H1 (cell line): ENCODE data around the gene BCAS4. TPM values are rescaled to one million over a fixed set of nuclear protein-coding genes. Genes with fewer than 3 reads are reported as not detected.

Source experiments
- CTCF ChIA-PET: fragments of 300-600 bp; sonication (Branson Sonifier 250); formaldehyde crosslinking; loops from one replicate; lab custom pipeline; 2021; ENCODE audit not compliant: partially characterized antibody; lab: Charles Lee
- POLR2A ChIA-PET: fragments of 300-600 bp; sonication (Branson Sonifier 250); formaldehyde crosslinking; loops from one replicate; lab custom pipeline; 2021; ENCODE audit warnings: inconsistent platforms; ENCODE audit not compliant: partially characterized antibody; lab: Charles Lee
- DNase-seq, 2 experiments: peaks; one replicate each; pipeline versions ENCODE4 v3.0.0 to v3.0.0-alpha.2; 2010 to 2022; ENCODE audit warnings: low spot score in 2 of 2, low read depth in 1 of 2, mixed read lengths in 1 of 2
- FAIRE-seq: peaks from 2 replicates; lab custom pipeline; 2011; peaks lifted over from hg19 to GRCh38; lab: Jason Lieb, UNC
- H2AFZ ChIP-seq: 2 replicates; pipeline ENCODE4 v1.8.1; 2012; ENCODE audit warnings: low read length, inconsistent platforms
- H2AK5ac ChIP-seq: 2 replicates; pipeline ENCODE4 v1.6.1; 2013; ENCODE audit warnings: low read depth, low read length
- H2BK120ac ChIP-seq: replicated peaks from 2 replicates; pipeline ENCODE3; 2013; ENCODE audit warnings: low read depth, low read length, inconsistent platforms
- H2BK12ac ChIP-seq: 2 replicates; pipeline ENCODE4 v1.6.1; 2013; ENCODE audit warnings: low read depth, low read length
- H2BK15ac ChIP-seq: 2 replicates; pipeline ENCODE4 v1.6.1; 2013; ENCODE audit warnings: low read length
- H2BK20ac ChIP-seq: 2 replicates; pipeline ENCODE4 v1.6.1; 2013; ENCODE audit warnings: low read length
- H2BK5ac ChIP-seq: 2 replicates; pipeline ENCODE4 v1.6.1; 2013; ENCODE audit warnings: low read depth, low read length
- H3K14ac ChIP-seq: 2 replicates; pipeline ENCODE4 v1.6.1; 2013; ENCODE audit warnings: inconsistent platforms; ENCODE audit not compliant: insufficient read length
- H3K18ac ChIP-seq: 2 replicates; pipeline ENCODE4 v1.6.1; 2013; ENCODE audit warnings: low read length; ENCODE audit errors: extremely low read depth
- H3K23ac ChIP-seq: 2 replicates; pipeline ENCODE4 v1.6.1; 2013; ENCODE audit warnings: inconsistent platforms; ENCODE audit not compliant: insufficient read length
- H3K23me2 ChIP-seq: 2 replicates; pipeline ENCODE4 v1.6.1; 2013; ENCODE audit warnings: low read depth, low read length
- H3K27ac ChIP-seq: 2 replicates; pipeline ENCODE4 v1.6.1; 2011; ENCODE audit warnings: low read depth, low read length, inconsistent platforms
- H3K27me3 ChIP-seq, 4 experiments: replicated peaks in 1 of 4; 1 replicate in 1 of 4; 2 replicates in 3 of 4; pipeline versions ENCODE4 v1.6.1 to v1.8.1; 2011 to 2013; ENCODE audit warnings: low read length in 3 of 4, mild to moderate bottlenecking in 3 of 4, inconsistent platforms in 2 of 4, mixed read lengths in 2 of 4, moderate library complexity in 1 of 4; ENCODE audit not compliant: control insufficient read depth in 3 of 4, insufficient read depth in 3 of 4; ENCODE audit errors: extremely low read depth in 1 of 4
- H3K36me3 ChIP-seq, 4 experiments: 2 replicates each; pipeline versions ENCODE4 v1.6.1 to v1.8.1; 2011 to 2013; ENCODE audit warnings: mild to moderate bottlenecking in 4 of 4, low read length in 3 of 4, moderate library complexity in 2 of 4, control low read depth in 1 of 4, inconsistent platforms in 1 of 4; ENCODE audit not compliant: insufficient read depth in 4 of 4, control insufficient read depth in 2 of 4
- H3K4ac ChIP-seq: replicated peaks from 2 replicates; pipeline ENCODE3; 2013; ENCODE audit warnings: low read length, low read depth, mixed read lengths, inconsistent platforms; ENCODE audit not compliant: insufficient read length
- H3K4me1 ChIP-seq, 4 experiments: replicated peaks in 1 of 4; 1 replicate in 1 of 4; 2 replicates in 3 of 4; pipeline versions ENCODE4 v1.6.1 to v1.8.1; 2011 to 2013; ENCODE audit warnings: low read length in 3 of 4, inconsistent platforms in 2 of 4, mixed read lengths in 1 of 4; ENCODE audit not compliant: insufficient read depth in 4 of 4, control insufficient read depth in 3 of 4
- H3K4me2 ChIP-seq, 2 experiments: 2 replicates each; pipeline versions ENCODE4 v1.6.1 to v1.8.1; 2011 to 2013; ENCODE audit warnings: low read depth in 2 of 2, low read length in 2 of 2, control low read depth in 1 of 2, inconsistent platforms in 1 of 2, mild to moderate bottlenecking in 1 of 2; ENCODE audit not compliant: insufficient read depth in 1 of 2
- H3K4me3 ChIP-seq, 4 experiments: fragments of 200-600, 300-600 bp in 1 of 4; sonication (generic), shearing (Covaris generic), sonication (Bioruptor Twin) in 1 of 4; 2 replicates each; pipeline versions ENCODE4 v1.5.1 to v1.8.1; 2011 to 2016; ENCODE audit warnings: low read length in 4 of 4, low read depth in 3 of 4, control low read depth in 2 of 4, inconsistent platforms in 2 of 4, mild to moderate bottlenecking in 2 of 4, mixed read lengths in 1 of 4, moderate library complexity in 1 of 4; ENCODE audit not compliant: insufficient read depth in 2 of 4; ENCODE audit errors: extremely low read depth in 1 of 4
- H3K56ac ChIP-seq: replicated peaks from 2 replicates; pipeline ENCODE3; 2013; ENCODE audit warnings: low read depth, mild to moderate bottlenecking, mixed read lengths, low read length, inconsistent platforms; ENCODE audit not compliant: insufficient read length
- H3K79me1 ChIP-seq: 2 replicates; pipeline ENCODE4 v1.6.1; 2013; ENCODE audit warnings: low read depth, low read length, control low read depth
- H3K79me2 ChIP-seq, 2 experiments: 2 replicates each; pipeline versions ENCODE4 v1.6.1 to v1.8.1; 2012 to 2013; ENCODE audit warnings: low read length in 2 of 2, mild to moderate bottlenecking in 2 of 2, inconsistent platforms in 1 of 2; ENCODE audit not compliant: insufficient read depth in 2 of 2, control insufficient read depth in 1 of 2
- H3K9ac ChIP-seq, 4 experiments: replicated peaks in 1 of 4; 1 replicate in 1 of 4; 2 replicates in 3 of 4; pipeline versions ENCODE4 v1.6.1 to v1.8.1; 2011 to 2013; ENCODE audit warnings: low read depth in 3 of 4, low read length in 3 of 4, control low read depth in 2 of 4, mild to moderate bottlenecking in 2 of 4, moderate library complexity in 2 of 4, inconsistent platforms in 1 of 4; ENCODE audit errors: extremely low read depth in 1 of 4
- H3K9me3 ChIP-seq, 2 experiments: 2 replicates each; pipeline versions ENCODE4 v1.6.1 to v1.8.1; 2012 to 2013; ENCODE audit warnings: mild to moderate bottlenecking in 2 of 2, moderate library complexity in 2 of 2, control low read depth in 1 of 2, inconsistent platforms in 1 of 2, low read depth in 1 of 2, low read length in 1 of 2, mixed read lengths in 1 of 2; ENCODE audit not compliant: insufficient read depth in 2 of 2
- H4K20me1 ChIP-seq, 2 experiments: replicated peaks in 1 of 2; 2 replicates each; pipeline versions ENCODE3 to v1.8.1; 2011 to 2013; ENCODE audit warnings: inconsistent platforms in 2 of 2, low read length in 2 of 2, mild to moderate bottlenecking in 1 of 2; ENCODE audit not compliant: insufficient read depth in 2 of 2, control insufficient read depth in 1 of 2
- H4K5ac ChIP-seq: 2 replicates; pipeline ENCODE4 v1.6.1; 2013; ENCODE audit warnings: low read length, low read depth, mixed read lengths, inconsistent platforms; ENCODE audit not compliant: insufficient read length
- H4K8ac ChIP-seq: 2 replicates; pipeline ENCODE4 v1.8.0; 2013; ENCODE audit warnings: mild to moderate bottlenecking, moderate library complexity, low read length, inconsistent platforms; ENCODE audit not compliant: insufficient read depth; ENCODE audit errors: extremely low read depth
- H4K91ac ChIP-seq: replicated peaks from 2 replicates; pipeline ENCODE3; 2013; ENCODE audit warnings: low read length, mixed read lengths, inconsistent platforms; ENCODE audit not compliant: insufficient read length
- CBX5 ChIP-seq: fragments of 300-800, 300-1000 bp; sonication (generic); IDR thresholded peaks from 2 replicates; pipeline ENCODE4 v1.7.1; 2016; ENCODE audit warnings: antibody characterized with exemption, low read length, low read depth
- CREB1 ChIP-seq: IDR thresholded peaks from 2 replicates; pipeline ENCODE4 v1.6.1; 2012; ENCODE audit warnings: inconsistent platforms
- JUND ChIP-seq: IDR thresholded peaks from 2 replicates; pipeline ENCODE4 v1.6.1; 2011; ENCODE audit warnings: mild to moderate bottlenecking, improper control_type of control experiment, low read length
- KDM4A ChIP-seq: IDR thresholded peaks from one replicate; pipeline ENCODE4 v1.7.1; 2012; ENCODE audit warnings: low read depth, mild to moderate bottlenecking, moderate library complexity, low read length, inconsistent platforms; ENCODE audit not compliant: severe bottlenecking
- PHF8 ChIP-seq: fragments of 200-600 bp; sonication (generic); conservative IDR thresholded peaks from 2 replicates; pipeline ENCODE4 v1.7.1; 2012; ENCODE audit warnings: low read depth, mild to moderate bottlenecking, inconsistent platforms, low read length, moderate library complexity
- POLR2A ChIP-seq, 2 experiments: IDR thresholded peaks; 1 replicate in 1 of 2; 2 replicates in 1 of 2; pipeline ENCODE4 v1.6.1; 2011; ENCODE audit warnings: low read depth in 2 of 2, low read length in 2 of 2, mild to moderate bottlenecking in 2 of 2; ENCODE audit errors: control extremely low read depth in 1 of 2
- RFX5 ChIP-seq: IDR thresholded peaks from 2 replicates; pipeline ENCODE4 v1.6.1; 2011; ENCODE audit warnings: low read depth, low read length, improper control_type of control experiment, borderline replicate concordance
- SIN3A ChIP-seq, 2 experiments: IDR thresholded peaks in 1 of 2; conservative IDR thresholded peaks in 1 of 2; 2 replicates each; pipeline ENCODE4 v1.6.1; 2011 to 2012; ENCODE audit warnings: low read length in 2 of 2, improper control_type of control experiment in 1 of 2, low read depth in 1 of 2, mild to moderate bottlenecking in 1 of 2
- ZNF274 ChIP-seq: IDR thresholded peaks from 2 replicates; pipeline ENCODE4 v1.7.0; 2012; ENCODE audit warnings: low read length, borderline replicate concordance; ENCODE audit errors: extremely low read depth
- WGBS, 2 experiments: shearing (Covaris generic) in 1 of 2; methylation state at CpG; one replicate each; pipeline versions ENCODE4 v1.1.6 to v1.1.7; 2013 to 2015; ENCODE audit warnings: low lambda C conversion rate in 2 of 2, mixed read lengths in 2 of 2, inconsistent platforms in 1 of 2, low coverage in 1 of 2, missing lambda C conversion rate in 1 of 2; ENCODE audit not compliant: insufficient replicate concordance in 2 of 2, insufficient coverage in 1 of 2, insufficient read length in 1 of 2; ENCODE audit errors: extremely low coverage in 1 of 2, missing lambda C conversion rate in 1 of 2; 5-methylcytosine and 5-hydroxymethylcytosine counted together
- polyA plus RNA-seq, 7 experiments: library from polyadenylated mRNA; depleted of rRNA in 3 of 7; stranded (reverse) in 5 of 7; unstranded in 2 of 7; fragments of >200 nt in 5 of 7; fragments of 200-250 nt in 2 of 7; gene quantifications; 1 replicate in 5 of 7; 2 replicates in 1 of 7; 4 replicates in 1 of 7; pipeline versions ENCODE4 v1.2.1 to v1.2.3, GENCODE V29; 2011 to 2013; ENCODE audit warnings: missing spikeins in 2 of 7, mixed read lengths in 2 of 7
- total RNA-seq: library from RNA; stranded (reverse); fragmentation: NEBNext Ultra II Directional; extraction: Animal tissue kit (Norgen Biotek cat#: 25700); gene quantifications from 2 replicates; pipeline ENCODE4 v1.2.1, GENCODE V29; 2021
- TF ChIP-seq, protein P1 (sequence below): IDR thresholded peaks from 2 replicates; pipeline ENCODE4 v1.6.1; 2012; ENCODE audit warnings: low read length, inconsistent platforms
- TF ChIP-seq, protein P2 (sequence below): IDR thresholded peaks from 2 replicates; pipeline ENCODE4 v1.6.1; 2012; ENCODE audit warnings: inconsistent platforms

BCAS4 gene
- total and polyA plus RNA-seq, 2 of the 8 experiments (the other 6 are each of a cell fraction or from before 2014, with no cell fraction given): 21.2 to 23.6 TPM

DNA sequence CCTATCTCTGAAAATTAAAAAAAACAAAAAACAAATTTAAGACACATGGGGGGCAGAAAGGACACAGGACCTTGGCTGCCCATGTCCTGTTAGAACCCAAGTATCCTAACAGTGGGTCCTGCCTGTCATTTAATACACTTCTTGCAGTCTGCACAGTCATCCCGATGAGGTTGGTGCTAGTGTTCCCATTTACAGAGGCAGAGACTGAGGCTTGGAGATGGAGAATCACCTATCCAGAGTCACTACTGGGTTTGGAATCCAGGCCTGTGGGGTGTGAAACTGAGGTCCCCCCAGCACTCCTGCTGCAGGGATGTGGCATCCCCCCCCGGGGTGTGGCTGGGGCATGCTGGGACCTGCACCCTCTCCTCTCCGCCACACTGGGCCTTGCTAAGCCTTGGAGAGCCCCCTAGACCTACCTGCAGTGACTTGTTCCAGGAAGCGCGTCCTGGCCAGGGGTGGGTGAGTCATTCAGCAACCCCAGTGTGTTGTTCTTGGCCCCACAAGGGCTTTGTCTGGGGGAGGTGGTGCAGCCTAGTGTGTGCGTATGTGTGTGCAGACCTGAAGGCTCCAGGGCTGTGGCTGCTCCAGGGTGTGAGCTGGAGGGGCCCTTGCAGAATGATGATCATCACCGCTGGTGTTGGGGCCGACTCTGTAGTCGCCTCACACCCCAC lies 49.7 kb downstream of the BCAS4 start:
- DNase-seq (no peak), FAIRE-seq (no peak)
- H3K14ac ChIP-seq: no peak overlapping the region
- H3K56ac ChIP-seq: no peak overlapping the region
- H3K79me1 ChIP-seq: 0 out of 2 replicates have a peak, but pooled peaks cover 2% of the 10 kb centered on the region
- no peak overlapping the region for H2BK120ac ChIP-seq
- H3K4me1 ChIP-seq: peaks cover 0 to 6% (median 4%) of the 10 kb centered on the region in 4 experiments; a peak in 3 of 7 replicates
- H3K36me3 ChIP-seq: no peaks in the 10 kb centered on the region; a peak in 1 of 8 replicates
- ChIA-PET POLR2A (interaction anchor here (0.6 to 1.0 kb wide), 3 partner anchors 12 to 54 kb away, joined by 3 read pairs; no protein-coding TSS in a partner anchor), CTCF (interaction anchor here (0.6 kb wide), 1 partner anchor 51 kb away, joined by 3 read pairs; no protein-coding TSS in a partner anchor)
- H3K23me2 ChIP-seq: no peaks in the 10 kb centered on the region
- no peak overlapping the region for H2BK5ac ChIP-seq
- H2BK12ac ChIP-seq: no peak overlapping the region
- H2AK5ac ChIP-seq: no peak overlapping the region
- H3K4me3 ChIP-seq: no peak overlapping the region
- H3K9ac ChIP-seq: no peak overlapping the region
- no peak overlapping the region for H3K27ac ChIP-seq
- no peak overlapping the region for H3K23ac ChIP-seq
- no peak overlapping the region for H2BK20ac ChIP-seq
- no peak overlapping the region for H2AFZ ChIP-seq
- H3K27me3 ChIP-seq: no peaks in the 10 kb centered on the region
- no peaks in the 10 kb centered on the region for H4K20me1 ChIP-seq
- H3K79me2 ChIP-seq: no peaks in the 10 kb centered on the region
- H3K4me2 ChIP-seq: no peak overlapping the region
- no peaks in the 10 kb centered on the region for H3K9me3 ChIP-seq
- no peak overlapping the region for H4K5ac ChIP-seq
- no peak overlapping the region for H3K18ac ChIP-seq
- H4K91ac ChIP-seq: no peak overlapping the region
- H4K8ac ChIP-seq: peak overlapping the region; percentile 60; the same call in 1 of the 2 replicates
- WGBS, 2 experiments: 90% methylated on average over 7 of the region's 9 CpGs; no CpG with 5 or more reads in 1 of the 2 experiments
- H2BK15ac ChIP-seq: no peak overlapping the region
- H3K4ac ChIP-seq: no peak overlapping the region
- no peak for TF ChIP-seq CREB1
- TF ChIP-seq ZNF274: no peak
- TF ChIP-seq POLR2A (IDR thresholded peaks at IDR 0.05; ENCODE audit: control extremely low read depth in 1 of 2, low read depth in 2 of 2, low read length in 2 of 2): no peak
- no peak for TF ChIP-seq PHF8
- TF ChIP-seq KDM4A: no peak
- no peak for TF ChIP-seq RFX5
- no peak for TF ChIP-seq JUND
- TF ChIP-seq, protein P1, sequence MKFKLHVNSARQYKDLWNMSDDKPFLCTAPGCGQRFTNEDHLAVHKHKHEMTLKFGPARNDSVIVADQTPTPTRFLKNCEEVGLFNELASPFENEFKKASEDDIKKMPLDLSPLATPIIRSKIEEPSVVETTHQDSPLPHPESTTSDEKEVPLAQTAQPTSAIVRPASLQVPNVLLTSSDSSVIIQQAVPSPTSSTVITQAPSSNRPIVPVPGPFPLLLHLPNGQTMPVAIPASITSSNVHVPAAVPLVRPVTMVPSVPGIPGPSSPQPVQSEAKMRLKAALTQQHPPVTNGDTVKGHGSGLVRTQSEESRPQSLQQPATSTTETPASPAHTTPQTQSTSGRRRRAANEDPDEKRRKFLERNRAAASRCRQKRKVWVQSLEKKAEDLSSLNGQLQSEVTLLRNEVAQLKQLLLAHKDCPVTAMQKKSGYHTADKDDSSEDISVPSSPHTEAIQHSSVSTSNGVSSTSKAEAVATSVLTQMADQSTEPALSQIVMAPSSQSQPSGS: no peak
- TF ChIP-seq CBX5: no peak
- TF ChIP-seq, protein P2, sequence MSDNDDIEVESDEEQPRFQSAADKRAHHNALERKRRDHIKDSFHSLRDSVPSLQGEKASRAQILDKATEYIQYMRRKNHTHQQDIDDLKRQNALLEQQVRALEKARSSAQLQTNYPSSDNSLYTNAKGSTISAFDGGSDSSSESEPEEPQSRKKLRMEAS: no peak
- TF ChIP-seq SIN3A (conservative IDR thresholded peaks at IDR 0.05 in 1 of 2, IDR thresholded peaks at IDR 0.05 in 1 of 2; ENCODE audit: low read depth in 1 of 2, low read length in 2 of 2): no peak
